Non-pigmented ciliary epithelial cell (primary cell): Measurements from ENCODE around the gene SLC30A4.
"Not testable (repeated sequence)": the region's sequence is repeated elsewhere in the genome, so short reads cannot be mapped to it uniquely, and the experiment has no call there.

ENCODE experiments used
- DNase-seq: peaks from one replicate; pipeline ENCODE4 v3.0.0-alpha.2; 2010; ENCODE audit warnings: low read depth

Gene SLC30A4

DNA sequence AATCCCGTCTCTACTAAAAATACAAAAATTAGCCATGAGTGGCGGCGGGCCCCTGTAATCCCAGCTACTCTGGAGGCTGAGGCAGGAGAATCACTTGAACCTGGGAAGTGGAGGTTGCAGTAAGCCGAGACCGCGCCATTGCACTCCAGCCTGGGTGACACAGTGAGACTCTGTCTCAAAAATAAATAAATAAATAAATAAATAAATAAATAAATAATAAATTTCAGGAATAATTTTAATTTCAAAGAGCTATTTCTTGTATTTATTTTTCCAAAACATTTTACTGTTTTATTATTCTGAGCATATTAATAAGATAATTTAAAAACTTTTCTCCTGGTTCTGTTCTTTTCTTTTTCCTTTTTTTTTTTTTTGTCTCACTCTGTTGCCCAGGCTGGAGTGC lies 15.4 kb downstream of the SLC30A4 start:
- DNase-seq: not testable (repeated sequence)

GRCh38 chr15:45499426-45499825 lies 23.1 kb downstream of the SLC30A4 start:
- no peak for DNase-seq

DNA sequence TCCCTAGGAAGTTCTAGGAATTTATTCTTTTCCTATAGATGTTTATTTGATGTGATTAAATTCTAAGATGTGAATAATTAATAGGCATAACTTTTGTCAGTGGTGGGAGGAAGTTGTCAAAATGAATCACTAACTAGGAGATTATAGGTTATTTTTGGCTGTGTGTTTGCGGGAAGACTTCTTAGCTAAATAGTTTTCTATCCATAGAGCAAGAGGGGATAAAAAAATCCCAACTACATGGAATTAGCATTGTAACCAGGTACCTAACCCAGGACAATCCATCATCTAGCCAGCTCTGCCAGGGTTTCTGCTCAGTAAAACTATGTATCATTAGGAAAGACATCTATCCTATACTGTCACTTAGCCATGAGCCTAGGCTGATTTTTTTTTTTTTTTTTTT lies 23.9 kb downstream of the SLC30A4 start:
- DNase-seq: no peak

DNA sequence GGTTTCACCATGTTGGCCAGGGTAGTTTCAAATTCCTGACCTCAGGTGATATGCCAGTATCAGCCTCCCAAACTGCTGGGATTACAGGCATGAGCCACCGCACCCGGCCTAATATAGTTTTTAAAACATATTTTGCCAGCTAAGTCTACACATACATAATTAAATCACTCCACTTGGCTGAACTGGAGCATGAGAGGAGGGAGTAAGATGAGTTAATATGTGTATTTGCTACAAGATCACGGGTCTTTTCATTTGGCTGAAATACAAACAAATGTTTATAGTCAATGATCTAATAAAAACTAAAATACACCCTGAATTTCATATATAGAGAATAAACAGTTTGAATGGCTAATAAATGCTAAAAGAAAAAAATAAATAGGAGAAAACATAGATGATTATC lies 25.3 kb downstream of the SLC30A4 start:
- no peak for DNase-seq

GRCh38 chr15:45496658-45497057 lies 25.9 kb downstream of the SLC30A4 start:
- no peak for DNase-seq

DNA sequence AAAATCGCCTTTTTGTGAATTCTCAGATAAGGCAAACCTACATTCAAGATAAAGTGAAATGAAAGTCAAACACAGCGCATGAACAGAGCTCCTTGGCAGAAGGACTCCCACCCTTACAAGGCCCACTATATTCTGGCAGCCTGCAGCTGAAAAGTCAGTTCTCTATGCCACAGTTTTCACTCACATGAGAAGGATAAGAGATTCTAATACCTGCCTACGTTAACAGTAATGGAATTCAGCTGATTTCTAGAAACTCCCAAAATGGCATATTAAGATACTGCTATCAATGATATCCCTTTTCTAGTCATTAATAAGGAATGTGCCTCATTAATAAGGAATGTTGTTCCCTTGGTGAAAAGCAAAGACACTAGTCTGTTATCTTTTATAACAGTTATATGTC lies 27.0 kb downstream of the SLC30A4 start:
- DNase-seq: no peak

DNA sequence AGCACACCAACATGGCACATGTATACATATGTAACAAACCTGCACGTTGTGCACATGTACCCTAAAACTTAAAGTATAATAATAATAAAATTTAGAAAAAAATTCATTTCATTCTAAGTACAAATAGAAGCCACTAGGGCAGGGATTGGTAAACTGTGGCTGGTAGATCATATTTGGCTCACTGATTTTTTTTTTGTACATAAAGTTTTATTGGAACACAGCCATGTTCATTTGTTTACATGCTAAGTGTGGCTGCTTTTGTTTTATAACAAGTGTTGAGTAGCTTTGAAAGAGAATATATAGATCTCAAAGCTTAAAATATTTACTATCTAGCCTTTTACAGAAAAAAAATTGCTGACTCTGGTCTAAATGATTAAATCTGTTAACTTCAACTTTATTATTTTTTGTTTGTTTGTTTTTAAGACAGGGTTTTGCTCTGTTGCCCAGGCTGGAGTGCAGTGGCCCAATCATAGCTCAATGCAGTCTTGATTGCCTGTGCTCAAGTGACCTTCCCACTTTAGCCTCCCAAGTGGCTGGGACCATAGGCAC lies 32.8 kb downstream of the SLC30A4 start:
- no peak for DNase-seq

DNA sequence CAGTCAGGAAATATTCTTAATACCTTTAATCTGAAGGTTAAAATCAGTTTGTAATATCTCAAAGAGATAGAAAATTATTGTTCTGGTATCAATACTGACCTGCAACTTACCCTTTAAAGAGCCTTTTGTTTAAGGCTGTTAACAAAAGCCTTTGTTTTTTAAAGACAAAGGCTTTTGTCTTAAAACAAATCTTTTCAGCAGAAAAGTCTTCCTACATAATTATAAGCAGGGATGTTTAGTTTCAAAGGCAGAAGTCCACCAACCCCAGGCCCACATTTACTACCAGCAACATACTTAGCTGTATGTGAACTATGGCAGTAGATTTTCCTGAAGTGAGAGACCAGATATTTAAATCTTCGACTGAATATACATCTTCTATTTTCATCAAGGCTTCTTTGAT lies 36.2 kb downstream of the SLC30A4 start:
- DNase-seq: no peak

DNA sequence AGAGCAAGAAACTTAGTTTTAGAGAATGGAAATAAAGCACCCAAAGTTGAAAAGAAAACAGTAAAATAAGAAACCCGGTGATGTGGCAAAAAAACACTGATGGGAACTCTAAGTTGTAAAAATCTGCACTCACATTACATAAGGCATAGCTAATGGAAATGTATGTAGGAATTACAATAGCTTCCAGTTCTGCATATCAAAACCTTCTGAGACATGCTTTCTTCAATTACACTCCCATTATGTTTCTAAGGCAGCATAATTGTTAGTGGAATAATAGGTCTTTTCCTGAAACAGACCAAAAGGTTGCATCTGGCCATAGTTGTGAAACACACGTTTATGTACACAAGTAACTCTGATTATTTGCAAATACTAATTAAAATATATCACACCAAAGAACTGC lies 41.4 kb downstream of the SLC30A4 start:
- no peak for DNase-seq

- DNase-seq: no peak
Measured at GRCh38 chr15:45476410-45476809, 46.1 kb downstream of the SLC30A4 start.

DNA sequence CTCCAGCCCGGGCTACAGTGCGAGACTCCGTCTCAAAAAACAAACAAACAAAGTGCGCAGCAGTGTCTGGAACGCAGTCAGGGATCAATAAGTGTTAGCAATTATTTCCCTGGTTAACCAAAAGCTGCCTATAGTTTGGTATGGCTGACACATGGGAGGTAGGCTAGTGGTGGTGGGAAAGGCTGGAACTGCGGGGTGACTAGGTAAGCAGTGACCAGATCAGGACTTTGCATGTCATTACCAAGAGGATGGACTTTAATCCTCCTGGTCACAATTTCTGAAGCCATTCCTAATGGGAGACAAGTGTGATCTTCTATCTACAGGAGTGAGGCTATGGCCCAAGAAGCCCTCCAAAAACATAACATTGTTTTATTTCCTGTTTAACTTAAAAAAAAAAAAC lies 47.8 kb downstream of the SLC30A4 start:
- no peak for DNase-seq

- no peak for DNase-seq
Measured at GRCh38 chr15:45473068-45473467, 49.5 kb downstream of the SLC30A4 start.

- no peak for DNase-seq
Measured at GRCh38 chr15:45471151-45471550, 51.4 kb downstream of the SLC30A4 start.

DNA sequence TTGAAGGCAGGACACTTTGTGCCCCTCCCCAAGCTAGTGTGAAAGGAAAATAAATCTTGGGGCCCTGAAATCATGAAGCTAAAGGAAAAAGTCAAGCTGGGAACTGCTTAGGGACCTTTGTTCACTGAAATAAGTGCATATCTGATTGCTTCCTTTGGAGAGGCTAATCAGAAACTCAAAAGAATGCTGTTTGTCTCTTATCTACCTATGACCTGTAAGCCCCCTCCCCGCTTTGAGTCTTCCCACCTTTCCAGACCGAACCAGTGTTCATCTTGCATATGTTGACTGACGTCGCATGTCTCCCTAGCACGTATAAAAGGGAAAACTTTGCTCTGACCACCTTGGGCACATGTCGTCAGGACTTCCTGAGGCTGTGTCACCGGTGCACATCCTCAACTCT lies 53.1 kb downstream of the SLC30A4 start:
- DNase-seq: no peak

- DNase-seq: no peak
Measured at GRCh38 chr15:45469027-45469426, 53.5 kb downstream of the SLC30A4 start.

- DNase-seq: no peak
Measured at GRCh38 chr15:45468294-45468693, 54.3 kb downstream of the SLC30A4 start.

GRCh38 chr15:45458746-45459403 lies 63.7 kb downstream of the SLC30A4 start:
- no peak for DNase-seq

DNA sequence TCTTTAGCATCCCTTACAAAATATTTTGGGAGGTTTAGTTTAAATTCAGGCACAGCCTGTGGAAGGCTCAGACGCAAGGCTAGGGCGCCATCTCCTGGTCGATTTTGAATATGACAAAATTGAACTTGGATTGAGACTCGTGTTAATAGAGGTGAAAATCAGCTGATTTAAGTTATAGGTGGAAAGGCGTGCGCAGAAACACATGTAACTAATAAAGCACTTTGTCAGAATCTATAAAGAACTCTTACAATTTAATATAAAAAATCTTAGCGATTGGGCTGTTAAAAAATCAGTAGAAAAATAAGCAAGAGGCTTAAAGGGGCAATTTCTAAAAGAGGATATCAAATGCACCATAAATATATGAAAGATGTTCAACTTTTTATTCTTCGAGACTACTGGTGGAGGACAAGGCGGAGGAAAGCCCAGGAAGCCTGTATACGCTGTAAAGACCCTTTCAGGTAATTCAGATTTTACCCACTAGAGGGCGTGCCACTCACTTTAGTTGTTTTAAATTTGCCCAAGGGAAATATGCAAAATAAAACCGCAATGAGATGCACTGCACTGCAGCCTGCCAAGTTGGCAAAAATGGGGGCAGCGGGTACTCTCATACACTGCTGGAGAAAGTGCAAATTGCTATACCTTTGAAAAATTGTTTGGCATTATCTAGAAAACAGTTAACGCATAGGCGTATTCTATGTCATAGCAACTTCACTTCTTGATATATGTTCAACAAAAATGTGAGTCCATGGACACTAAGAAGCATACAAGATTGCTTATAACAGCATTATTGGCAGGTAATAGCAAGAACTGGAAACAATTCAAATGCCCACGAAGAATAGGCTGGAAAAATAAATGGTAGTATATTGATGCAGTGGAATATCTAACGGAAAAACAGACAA lies 64.7 kb downstream of the SLC30A4 start:
- no peak for DNase-seq

DNA sequence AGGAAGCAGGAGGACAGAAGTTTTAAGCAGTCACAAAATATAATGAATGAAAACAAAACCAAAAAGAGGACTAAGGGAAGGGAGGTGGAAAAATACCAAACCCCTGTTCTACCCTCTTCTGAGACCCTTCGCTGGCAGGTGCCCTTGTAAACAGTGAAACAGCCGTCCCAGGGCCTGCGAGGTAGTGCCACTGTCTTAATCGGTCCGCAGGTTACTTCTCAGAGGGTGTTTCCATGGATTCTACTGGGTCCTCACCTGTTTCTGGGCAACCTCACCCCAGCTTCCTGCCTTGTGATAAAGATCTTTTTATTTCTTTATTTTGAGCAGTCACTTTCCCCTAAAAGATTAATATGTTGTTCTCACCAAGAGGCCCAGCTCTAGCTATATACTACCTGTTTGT lies 65.3 kb downstream of the SLC30A4 start:
- DNase-seq: no peak

DNA sequence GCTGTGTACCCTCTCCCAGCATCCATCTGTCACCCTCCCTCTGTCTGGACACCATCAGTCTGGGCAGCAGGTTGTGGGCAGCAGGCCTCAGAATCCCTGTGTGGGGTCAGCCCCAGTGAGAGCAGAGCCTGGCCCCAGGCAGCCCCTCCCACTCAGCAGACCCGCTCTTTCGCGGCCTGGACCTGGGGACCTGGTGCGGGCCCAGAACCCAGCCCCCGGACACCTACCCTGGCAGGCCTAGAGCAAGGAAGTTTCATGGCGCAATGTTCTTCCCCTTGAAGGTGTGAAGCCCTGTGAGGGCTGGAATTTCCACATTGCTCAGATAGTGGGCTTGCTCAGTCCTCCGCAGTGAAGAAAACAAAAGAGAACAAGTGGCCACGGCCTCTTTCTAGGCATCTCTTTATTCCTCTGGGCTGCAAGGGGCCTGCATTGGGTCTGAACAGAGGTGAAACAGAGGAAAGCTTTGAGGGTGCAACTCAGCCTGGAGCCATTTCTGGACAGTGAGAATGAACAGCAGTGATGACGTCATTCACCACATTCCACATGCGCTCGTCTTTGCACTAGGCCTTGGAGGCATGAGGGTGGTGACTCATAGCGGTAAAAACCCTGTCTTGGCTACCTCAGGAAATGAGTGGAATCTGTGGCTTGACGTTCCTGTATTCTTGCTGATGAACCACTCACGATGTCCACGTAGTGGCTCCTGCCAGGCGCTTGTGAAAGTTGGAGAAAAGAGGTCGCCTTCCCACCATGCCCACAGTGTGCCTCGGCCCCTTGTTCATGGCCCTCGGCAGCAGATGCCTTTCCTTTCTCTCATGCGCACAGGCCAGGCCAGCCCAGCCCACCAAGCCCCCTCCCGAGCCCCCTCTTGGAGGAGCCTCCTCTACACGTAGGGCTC lies 66.1 kb downstream of the SLC30A4 start:
- peak; percentile 100 for DNase-seq

- peak; percentile 91 for DNase-seq
Measured at GRCh38 chr15:45454814-45455213, 67.7 kb downstream of the SLC30A4 start.

DNA sequence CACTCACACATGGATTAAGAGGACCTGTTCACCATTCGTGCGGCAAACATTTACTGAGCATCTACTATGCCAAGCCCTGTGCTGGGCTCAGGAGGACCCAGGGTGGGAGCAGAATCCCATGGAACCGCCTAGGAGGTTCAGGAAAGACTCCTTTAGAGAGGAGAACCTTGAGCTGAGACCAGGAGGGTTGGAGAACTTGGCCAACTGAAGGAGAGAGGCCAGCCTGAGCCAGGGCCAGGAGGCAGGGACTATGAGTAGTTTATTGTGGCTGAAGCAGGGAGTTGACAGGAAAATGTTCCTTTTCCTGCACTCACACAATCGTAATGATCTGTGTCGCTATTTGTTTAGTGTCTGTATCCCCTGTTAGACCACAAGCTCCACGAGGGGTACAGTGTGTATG lies 71.3 kb downstream of the SLC30A4 start:
- no peak for DNase-seq
